Stimulated activated CD8-positive, alpha-beta memory T cell treated with anti-CD3 and anti-CD28 coated beads, Interleukin-4, amount 100 ng/mL, for 24 hours (primary cell): ENCODE measurements around the gene CIB2.

Source experiments
- DNase-seq: peaks from one replicate; pipeline ENCODE4 v3.0.0-alpha.2; 2020; ENCODE audit warnings: low read depth

The CIB2 gene

GRCh38 chr15:78149068-78149804 lies 18.0 kb upstream of the CIB2 start, which contains the start of gene IDH3A:
IDH3A (plus strand) TSS chr15:78149362; CDS start chr15:78149404, 42 bp downstream.
- DNase-seq: peak; percentile 100

GRCh38 chr15:78148392-78149067 lies 17.3 kb upstream of the CIB2 start:
- no peak for DNase-seq

GRCh38 chr15:78147566-78147965 lies 16.3 kb upstream of the CIB2 start:
- DNase-seq: no peak

GRCh38 chr15:78146425-78147154 lies 15.3 kb upstream of the CIB2 start:
- DNase-seq: no peak

- DNase-seq: no peak
Observed at GRCh38 chr15:78142332-78142731, 11.1 kb upstream of the CIB2 start.

GRCh38 chr15:78140292-78140691 lies 9.0 kb upstream of the CIB2 start:
- no peak for DNase-seq

- DNase-seq: no peak
Observed at GRCh38 chr15:78139578-78139977, 8.3 kb upstream of the CIB2 start.

GRCh38 chr15:78133801-78134200 lies 2.6 kb upstream of the CIB2 start:
- no peak for DNase-seq

- peak; percentile 24 for DNase-seq
Observed at GRCh38 chr15:78130466-78131294, 565 bp downstream of the CIB2 start.

GRCh38 chr15:78129751-78130287 lies 1.4 kb downstream of the CIB2 start:
- no peak for DNase-seq

- DNase-seq: no peak
Observed at GRCh38 chr15:78129077-78129750, 2.0 kb downstream of the CIB2 start.

- DNase-seq: no peak
Observed at GRCh38 chr15:78127882-78128281, 3.4 kb downstream of the CIB2 start.

- no peak for DNase-seq
Observed at GRCh38 chr15:78125267-78125666, 6.0 kb downstream of the CIB2 start.

GRCh38 chr15:78120523-78120922 lies 10.7 kb downstream of the CIB2 start:
- no peak for DNase-seq

GRCh38 chr15:78112551-78112950 lies 18.7 kb downstream of the CIB2 start:
- no peak for DNase-seq

- no peak for DNase-seq
Observed at GRCh38 chr15:78111788-78112187, 19.5 kb downstream of the CIB2 start.

GRCh38 chr15:78110916-78111475 lies 20.2 kb downstream of the CIB2 start:
- no peak for DNase-seq

GRCh38 chr15:78110096-78110495 lies 21.1 kb downstream of the CIB2 start:
- no peak for DNase-seq

- no peak for DNase-seq
Observed at GRCh38 chr15:78109156-78109555, 22.1 kb downstream of the CIB2 start.

GRCh38 chr15:78108300-78109084 lies 22.8 kb downstream of the CIB2 start:
- peak; percentile 75 for DNase-seq
